HG03139 (cell line): ENCODE measurements around the gene GTPBP3.
A peak's percentile ranks its signal among the peaks of the same experiment; 100 is the strongest.

Experiments used
- ATAC-seq: cut with Tn5 transposase; IDR thresholded peaks from one replicate; pipeline ENCODE4 v1.9.1; 2021; ENCODE audit not compliant: unreplicated experiment

GTPBP3 gene

DNA sequence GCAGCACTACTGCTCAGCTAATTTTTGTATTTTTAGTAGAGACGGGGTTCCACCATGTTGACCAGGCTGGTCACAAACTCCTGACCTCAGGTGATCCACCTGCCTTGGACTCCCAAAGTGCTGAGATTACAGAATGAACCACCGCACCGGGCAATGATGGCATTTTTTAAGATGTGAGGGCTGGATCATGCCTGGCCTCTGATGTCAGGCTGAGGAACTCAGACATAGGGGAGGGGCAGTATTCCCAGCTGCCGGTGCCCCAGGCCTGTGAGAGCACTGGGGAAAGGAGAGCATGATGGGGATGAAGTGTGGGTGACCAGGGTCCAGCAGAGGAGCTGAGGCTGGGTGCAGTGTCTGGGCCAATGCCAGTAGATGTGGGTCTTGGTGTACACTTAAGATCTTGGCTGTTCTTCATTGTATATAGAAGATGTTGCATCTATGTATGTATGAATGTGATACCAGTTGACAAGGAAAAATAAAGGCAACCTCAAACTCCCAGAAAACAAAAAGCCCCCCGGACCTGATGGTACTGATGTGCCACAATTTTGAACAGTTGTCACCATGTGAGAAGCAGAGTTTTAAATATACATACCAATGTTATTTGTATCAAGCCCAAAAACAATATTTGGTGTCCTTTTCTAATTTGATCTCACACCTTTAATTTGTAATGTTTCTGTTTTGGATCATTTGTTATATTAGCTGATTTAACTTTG, 43.2 kb downstream of the GTPBP3 start:
- ATAC-seq = no peak

DNA sequence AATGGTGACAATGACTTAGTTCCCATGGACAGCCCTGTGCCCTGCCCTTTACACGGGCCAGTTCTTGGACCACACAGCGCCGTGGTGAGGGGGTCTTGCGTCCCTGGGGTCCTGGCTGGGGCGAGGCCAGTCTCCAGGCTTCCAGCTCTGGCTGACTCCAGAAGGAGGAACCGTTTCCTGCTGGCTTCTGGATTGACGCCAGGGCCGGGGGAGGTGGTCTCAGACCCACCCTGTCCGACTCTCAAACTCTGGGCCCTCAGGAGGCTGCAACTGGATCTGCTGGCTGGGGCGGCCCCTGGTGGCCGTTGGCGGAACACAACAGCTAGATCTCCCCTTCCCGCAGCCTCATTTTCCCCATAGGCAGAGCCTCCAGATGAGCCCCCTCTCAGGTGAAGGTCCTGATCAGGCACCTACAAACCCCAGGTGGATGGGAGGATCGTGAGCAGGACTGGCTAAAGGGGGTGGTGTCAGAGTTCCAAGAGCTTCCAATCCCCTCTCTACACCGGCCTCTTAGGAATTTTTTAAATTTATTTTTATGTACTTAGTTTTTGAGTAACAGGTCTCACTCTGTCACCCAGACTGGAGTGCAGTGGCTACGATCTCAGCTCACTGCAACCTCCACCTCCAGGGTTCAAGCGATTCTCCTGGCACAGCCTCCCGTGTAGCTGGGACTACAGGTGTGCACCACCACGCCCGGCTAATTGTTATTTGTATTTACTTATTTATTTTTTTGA, 48.7 kb downstream of the GTPBP3 start:
- no peak for ATAC-seq

DNA sequence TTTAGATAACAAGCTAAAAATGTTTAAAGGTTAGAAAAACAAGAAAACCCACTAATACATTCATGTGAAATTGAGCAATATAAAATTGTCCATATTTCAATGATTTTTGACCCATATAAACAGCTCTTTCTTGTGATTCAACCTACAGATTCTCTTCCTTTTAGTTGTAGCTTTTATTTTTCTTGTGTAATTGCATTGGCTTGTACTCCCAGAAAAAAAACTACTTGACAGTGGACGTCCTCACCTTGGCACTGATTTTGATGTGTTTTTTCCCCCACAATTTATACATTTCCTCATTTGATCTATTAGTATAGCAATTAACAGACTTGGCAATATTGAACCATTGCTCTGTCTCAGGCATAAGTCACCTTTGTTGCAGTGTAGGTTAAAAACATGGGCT, 51.9 kb downstream of the GTPBP3 start:
- ATAC-seq = no peak

DNA sequence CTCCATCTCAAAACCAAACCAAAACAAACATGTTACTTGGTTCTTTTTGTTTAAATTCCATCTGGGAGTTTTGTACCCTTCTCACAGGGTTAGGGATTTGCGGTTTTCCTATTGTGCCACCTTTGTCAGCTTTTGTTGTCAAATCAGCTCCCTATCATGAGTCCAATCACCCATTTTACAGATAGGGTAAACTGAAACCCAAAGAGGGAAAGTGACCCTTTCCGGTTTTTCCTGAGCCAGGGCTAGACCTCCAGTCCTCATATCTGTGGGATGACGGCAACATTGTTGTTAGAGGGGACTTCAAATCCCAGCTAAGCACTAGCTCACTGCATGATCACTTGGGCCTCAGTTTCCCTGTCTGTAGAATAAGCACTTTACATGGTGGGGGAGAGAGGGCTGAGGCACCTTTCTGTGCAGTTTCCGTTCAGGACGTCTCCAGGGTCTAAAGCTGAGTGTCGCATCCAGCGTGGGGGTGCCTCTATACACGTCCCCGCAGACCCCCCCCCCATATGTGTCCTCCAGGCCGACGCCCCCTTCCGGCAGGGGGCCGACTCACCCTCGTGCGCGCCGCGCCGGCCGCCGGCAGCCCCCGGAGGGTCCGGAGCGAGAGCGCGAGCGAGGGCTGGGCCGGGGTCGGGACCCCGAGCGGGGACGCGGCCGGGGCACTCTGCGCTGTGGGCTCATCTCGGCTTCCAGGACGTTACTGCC, 52.8 kb downstream of the GTPBP3 start:
- no peak for ATAC-seq

DNA sequence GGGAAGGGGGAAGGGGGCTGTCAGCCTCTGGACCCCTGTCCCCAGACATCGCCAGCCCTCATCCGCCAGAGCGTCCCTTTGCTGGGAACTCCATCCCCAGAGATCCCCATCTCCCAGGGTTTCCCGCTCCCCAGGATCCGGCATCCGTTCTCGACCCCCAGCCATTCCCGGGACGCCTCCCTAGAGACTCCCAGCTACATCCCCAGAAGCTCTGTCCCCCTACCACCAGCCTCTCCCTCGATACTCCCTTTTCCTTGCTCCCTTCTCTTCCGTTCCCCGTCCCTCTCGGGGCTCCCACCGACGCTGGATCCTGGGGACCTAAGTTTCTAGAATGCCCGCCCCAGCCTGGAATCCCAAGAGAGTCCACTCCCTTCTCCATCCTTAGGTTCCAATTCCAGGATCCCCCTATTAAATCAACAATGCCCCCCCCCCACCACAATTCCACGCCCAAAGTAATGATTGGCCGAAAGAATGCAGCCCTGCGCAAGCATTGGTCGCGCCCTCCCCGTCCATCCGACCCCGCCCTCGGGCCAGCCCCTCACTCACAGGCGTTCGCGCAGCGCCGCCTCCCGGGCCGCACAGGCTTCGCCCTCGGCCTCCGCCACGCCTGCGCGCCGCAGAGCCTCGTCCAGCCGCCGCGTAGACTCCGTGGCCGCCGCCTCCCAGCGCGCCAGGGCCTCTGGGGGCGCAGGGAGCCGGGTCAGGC, 53.5 kb downstream of the GTPBP3 start:
- ATAC-seq = peak; percentile 77

DNA sequence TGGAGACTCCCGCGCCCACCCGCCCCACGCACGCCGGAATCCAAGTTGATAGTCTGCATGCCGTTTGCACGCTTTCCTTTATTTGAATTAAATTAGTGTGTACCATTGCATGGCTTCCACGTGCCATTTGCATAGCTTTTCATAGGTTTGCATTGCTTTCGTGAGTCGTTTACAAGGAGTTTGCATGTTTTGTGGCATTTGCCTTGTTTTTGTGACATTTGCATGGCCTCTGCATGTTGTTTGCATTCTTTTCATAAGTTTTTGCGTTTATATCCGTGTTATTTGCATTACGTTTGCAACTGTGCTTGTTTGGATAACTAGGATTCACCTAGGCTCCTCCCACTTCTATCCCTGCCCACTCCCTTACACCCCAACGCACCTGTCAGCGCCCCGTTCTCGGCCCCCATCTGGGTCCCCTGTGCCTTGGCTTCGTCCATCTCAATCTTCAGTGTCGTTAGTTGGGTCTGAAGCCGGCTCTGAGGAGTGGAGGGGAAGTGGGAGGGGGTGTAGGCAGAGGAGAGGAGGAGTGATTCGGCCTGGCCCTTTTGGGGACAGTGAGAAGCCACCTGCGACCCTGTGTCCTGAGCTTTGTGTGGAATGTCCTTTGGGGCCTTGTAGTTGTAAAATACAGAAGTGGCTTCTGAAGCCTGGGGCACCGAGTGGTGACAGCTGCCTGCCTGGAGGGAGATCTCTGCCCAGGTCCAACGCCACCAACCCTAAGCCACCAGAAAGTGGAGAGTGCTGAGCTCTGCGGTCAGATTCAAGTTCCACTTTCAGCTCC, 54.2 kb downstream of the GTPBP3 start:
- no peak for ATAC-seq
